HG03571 (cell line): ENCODE results near the gene TMC7.

Experiments
- ATAC-seq: cut with Tn5 transposase; IDR thresholded peaks from one replicate; pipeline ENCODE4 v1.9.1; 2021; ENCODE audit not compliant: unreplicated experiment

TMC7 gene

GRCh38 chr16:19027416-19027815, 43.7 kb downstream of the TMC7 start:
- ATAC-seq = no peak

GRCh38 chr16:19029980-19030379, 46.2 kb downstream of the TMC7 start:
- no peak for ATAC-seq

- no peak for ATAC-seq
Observed at GRCh38 chr16:19031738-19032137, 48.0 kb downstream of the TMC7 start.

GRCh38 chr16:19033761-19034160, 50.0 kb downstream of the TMC7 start:
- no peak for ATAC-seq

- ATAC-seq = no peak
Observed at GRCh38 chr16:19040400-19040799, 56.7 kb downstream of the TMC7 start.

DNA sequence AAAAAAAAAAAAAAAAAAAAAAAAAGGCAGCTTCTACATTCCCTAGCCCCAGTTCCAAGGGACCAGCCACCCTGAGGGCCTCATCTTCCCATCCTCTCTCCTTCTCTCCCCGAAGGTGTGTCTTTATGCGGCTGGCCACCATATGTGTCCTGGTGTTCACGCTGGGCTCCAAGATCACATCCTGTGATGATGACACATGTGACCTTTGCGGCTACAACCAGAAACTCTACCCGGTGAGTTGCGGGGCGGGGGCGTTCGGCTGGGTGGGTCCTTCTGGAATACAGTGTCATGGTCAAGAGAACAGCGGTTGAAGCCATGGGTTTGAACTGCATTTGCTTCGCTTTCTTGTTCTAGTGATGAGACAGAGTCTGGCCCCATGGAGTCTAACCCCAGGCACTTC, 61.0 kb downstream of the TMC7 start:
- ATAC-seq = no peak

- no peak for ATAC-seq
Observed at GRCh38 chr16:19046062-19046461, 62.3 kb downstream of the TMC7 start.

DNA sequence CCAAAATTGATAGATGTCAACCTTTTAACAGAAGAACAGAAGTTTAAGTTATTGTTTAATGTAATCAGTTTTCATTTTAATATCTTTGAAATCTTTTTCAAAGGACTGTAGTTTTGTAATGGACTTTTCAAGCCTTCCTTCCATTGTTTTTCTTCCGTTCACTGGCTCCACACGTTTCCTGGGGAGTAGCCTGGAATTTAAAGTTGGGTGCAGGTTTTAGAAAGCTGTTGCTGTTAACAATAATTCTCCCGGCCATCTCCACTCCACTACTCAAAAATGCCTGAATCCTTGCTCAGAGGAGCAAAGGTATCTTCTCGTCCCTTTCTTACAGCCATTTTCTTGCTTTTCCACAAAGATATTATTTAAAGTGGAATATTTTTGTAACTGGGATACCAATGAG, 79.0 kb downstream of the TMC7 start:
- ATAC-seq = no peak

DNA sequence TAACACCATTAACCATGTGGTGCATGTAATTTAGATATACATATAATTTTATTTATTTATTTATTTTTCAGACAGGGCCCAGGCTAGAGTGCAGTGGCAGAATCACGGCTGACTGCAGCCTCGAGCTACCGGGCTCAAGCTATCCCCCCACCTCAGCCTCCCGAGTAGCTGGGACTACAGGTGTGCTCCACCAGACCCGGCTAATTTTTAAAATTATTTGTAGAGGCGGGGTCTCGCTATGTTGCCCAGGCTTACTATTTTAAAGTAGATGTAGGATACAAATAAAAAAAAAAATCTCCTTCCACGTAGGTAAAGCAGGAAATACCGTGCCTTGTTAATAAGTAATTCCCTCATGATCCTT, 83.2 kb downstream of the TMC7 start:
- ATAC-seq = no peak

DNA sequence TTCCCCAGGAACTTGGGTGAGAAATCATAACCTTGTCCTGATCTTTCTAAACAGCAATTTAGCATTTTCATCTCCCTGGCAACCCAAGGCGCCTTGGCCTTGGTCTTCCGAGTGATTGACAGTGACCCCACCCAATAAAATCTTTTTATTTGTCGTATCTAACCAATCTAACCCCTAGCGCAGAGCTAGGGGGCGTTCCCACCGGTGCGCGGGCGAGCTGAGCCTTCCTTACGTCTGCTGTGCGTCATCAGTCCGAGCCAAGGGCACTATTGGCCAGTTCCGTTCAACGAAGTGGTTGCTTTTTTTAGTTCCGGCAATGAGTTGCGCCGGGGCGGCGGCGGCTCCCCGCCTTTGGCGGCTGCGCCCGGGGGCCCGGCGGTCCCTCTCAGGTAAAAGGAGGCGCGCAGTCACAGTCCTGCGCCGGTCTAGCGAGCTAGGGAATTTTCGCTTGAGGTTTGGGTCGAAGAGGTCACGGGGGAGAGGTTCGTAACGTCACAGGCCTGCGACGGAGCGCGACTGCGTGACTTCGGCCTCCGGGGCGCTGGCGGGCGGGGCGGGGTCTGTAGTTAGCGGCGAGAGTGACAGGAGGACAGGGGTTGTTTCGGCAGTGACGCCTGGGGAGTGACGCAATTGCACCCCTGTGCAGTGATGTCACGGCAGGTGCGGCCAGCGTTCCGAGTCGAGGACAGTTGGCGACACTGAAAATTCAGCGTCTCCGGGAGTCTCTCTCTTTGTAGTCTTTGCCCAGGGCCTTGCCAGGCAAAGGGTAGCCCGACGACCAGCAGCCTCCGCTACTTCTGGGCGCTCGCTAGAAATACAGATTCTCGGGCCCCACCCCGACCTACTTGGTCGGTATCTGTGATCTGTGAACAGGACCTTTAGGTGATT, 83.9 kb downstream of the TMC7 start, which contains the start of gene COQ7:
TSS of gene COQ7 (plus strand) at position 266 of the 888 bp plus-strand sequence. CDS start at position 317, 51 bp downstream.
- ATAC-seq = peak; percentile 93

DNA sequence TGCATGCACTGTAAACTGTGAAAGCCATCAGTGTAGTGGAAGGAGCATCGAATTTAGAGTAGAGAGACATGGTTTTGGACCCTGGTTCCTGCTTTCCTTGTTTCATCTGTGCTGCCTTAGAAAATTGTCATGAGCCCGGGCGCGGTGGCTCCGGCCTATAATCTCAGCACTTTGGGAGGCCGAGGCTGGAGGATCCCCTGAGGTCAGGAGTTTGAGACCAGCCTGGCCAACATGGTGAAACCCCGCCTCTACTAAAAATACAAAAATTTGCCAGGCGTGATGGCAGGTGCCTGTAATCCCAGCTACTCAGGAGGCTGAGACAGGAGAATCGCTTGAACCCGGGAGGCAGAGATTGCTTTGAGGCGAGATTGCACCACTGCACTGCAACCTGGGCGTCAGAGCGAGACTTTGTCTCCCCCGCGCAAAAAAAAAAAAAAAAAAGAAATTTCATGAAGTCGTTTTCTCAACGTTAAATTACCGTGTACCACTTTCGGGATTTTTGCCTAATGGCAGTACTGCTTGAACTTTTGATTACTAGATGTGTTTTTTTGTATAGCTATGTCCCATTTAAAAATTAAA, 84.6 kb downstream of the TMC7 start:
- no peak for ATAC-seq

GRCh38 chr16:19071811-19072777, 88.4 kb downstream of the TMC7 start:
- ATAC-seq = no peak

DNA sequence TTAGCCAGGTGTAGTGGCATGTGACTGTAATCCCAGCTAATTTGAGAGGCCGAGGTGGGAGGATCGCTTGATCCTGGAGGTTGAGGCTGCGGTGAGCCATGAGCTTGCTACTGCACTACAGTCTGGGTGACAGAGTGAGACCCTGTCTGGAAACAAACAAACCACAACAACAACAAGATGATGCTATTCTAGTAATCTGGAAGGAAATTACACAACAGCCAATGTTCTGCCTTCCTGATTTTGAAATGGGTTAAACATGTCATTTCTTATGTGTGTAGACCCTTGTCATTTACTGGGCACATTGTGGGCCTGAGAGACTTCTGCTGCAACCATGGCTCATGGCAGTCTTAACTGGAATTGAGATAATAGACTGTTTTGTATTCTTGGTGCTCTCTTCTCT, 89.6 kb downstream of the TMC7 start:
- no peak for ATAC-seq

DNA sequence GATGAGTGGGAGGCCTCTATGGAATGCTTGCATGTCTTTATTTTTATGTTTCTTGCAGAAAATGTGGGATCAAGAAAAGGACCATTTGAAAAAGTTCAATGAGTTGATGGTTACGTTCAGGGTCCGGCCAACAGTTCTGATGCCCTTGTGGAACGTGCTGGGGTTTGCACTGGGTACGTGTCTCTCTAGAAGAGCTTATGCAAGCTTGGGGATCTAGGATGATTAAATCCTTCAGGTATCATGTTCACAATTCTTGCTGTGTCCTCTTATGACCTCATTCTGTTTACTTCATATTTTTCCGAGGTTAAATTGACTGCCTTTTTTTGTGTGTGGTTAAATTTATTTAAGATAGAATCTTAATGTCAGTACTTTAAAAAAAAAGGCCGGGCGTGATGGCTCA, 90.1 kb downstream of the TMC7 start:
- no peak for ATAC-seq

GRCh38 chr16:19075511-19075910, 91.8 kb downstream of the TMC7 start:
- ATAC-seq = no peak

DNA sequence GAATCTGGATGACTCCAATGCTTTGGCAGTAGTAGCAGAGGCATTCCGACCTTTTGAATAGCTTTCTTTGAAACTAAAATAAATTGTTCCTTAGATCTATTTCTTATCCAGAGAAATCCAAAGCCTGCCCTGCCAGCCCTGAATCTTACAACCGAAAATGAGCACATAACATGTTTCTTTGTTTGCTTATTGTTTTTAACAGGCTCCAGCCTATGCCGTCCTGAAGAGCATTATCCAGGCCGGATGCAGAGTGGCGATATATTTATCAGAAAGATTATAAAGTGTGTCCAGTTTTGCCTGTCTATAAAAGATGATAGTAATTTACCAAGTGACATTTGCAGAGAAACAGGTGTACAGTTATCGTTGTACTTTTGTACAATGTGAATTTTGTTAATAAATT, 94.1 kb downstream of the TMC7 start:
- no peak for ATAC-seq

DNA sequence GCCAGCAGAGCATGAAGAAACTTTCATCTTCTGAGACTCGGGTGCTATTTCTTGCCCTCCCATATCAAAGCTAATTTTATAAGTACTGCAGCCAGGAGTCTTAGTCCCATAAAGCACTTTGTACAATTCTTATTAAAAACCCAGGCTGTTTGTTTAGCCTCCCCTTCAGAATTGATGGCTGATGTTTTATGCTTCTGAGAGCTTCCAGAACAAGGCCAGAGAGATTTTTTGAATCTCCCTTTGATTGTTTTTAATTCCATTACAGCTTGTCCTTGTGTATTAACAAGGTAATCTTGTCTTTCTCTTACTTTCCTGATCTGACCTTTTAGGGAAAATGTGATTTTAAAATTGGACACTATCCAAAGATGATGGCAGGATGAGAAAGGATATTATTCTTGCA, 99.9 kb downstream of the TMC7 start:
- ATAC-seq = no peak

- ATAC-seq = no peak
Observed at GRCh38 chr16:19084139-19084538, 100.4 kb downstream of the TMC7 start.

DNA sequence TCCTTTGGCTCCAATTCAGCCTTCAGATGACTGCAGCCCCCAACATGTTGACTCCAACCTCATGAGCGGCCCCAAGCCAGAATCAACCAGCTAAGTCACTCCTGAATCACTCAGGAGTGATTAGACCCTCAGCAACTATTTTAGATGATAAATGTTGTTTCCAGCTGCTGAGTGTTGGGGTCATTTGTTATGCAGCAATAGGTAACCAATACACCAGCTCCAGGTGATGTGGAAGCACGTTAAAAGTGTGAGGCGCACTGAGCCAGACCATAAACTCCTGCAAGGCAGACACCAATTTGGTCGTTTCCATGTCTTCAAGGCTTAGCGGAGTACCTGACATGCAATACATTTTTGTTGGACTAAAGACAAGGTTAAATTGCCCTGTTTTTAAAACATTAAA, 101.1 kb downstream of the TMC7 start:
- no peak for ATAC-seq

DNA sequence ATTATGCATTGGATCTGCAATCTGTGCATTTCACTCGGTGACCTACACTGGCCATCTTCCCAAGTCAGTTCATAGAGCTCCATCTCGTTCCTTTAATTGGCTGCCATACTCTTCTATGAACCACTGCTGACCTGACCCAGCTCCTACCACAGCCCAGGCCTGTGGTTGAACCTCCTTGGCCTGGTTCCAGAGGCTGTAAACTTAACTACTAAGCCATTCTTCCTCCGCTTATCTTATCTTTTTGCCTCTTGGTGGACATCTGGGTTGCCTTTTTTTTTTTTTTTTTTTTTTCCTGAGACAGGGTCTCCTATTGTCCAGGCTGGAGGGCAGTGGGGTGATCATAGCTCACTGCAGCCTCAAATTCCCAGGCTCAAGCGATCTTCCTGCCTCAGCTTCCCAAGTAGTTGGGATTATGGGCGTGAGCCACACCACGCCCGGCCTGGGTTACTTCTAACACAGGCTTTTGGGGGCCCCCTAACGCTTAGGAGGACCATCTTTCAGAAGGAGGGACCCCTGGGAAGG, 102.0 kb downstream of the TMC7 start:
- ATAC-seq = no peak
